LoVo (cell line): ENCODE results near the gene GPRC5B.

Source experiments
- DNase-seq: peaks from one replicate; pipeline ENCODE4 v3.0.0-alpha.2; 2016; ENCODE audit warnings: low spot score

GPRC5B gene

DNA sequence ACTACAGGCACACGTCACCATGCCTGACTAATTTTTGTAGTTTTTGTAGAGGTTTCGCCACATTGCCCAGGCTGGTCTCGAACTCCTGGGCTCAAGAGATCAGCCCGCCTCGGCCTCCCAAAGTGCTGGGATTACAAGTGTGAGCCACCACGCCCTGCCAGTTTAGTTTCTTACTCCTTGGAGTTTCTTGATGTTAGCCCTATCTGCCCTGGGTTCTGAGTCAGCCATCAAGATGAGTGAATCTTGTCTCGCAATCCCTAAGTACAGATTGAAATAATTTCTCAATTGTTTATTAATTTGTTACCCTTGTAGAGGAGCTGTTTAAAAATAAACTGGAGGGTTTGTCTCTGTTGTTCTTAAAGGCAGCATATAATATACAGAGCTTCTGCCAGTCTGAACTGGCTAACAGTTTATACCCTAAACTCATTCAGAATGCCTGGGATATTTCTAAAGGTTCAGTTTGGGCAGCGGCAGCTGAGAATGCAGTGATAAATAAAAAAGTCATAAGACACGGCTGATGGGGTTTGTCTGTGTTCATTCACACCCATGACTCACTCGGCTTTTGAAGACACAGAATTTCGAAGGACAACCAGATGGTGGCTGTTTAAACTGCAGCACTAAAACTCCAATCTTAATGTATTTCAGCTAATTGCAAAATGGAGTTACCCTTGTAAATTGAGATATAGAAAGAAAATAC, 39.6 kb downstream of the GPRC5B start:
- DNase-seq: no peak

- DNase-seq: no peak
Measured at GRCh38 chr16:19843371-19843770, 41.3 kb downstream of the GPRC5B start.

DNA sequence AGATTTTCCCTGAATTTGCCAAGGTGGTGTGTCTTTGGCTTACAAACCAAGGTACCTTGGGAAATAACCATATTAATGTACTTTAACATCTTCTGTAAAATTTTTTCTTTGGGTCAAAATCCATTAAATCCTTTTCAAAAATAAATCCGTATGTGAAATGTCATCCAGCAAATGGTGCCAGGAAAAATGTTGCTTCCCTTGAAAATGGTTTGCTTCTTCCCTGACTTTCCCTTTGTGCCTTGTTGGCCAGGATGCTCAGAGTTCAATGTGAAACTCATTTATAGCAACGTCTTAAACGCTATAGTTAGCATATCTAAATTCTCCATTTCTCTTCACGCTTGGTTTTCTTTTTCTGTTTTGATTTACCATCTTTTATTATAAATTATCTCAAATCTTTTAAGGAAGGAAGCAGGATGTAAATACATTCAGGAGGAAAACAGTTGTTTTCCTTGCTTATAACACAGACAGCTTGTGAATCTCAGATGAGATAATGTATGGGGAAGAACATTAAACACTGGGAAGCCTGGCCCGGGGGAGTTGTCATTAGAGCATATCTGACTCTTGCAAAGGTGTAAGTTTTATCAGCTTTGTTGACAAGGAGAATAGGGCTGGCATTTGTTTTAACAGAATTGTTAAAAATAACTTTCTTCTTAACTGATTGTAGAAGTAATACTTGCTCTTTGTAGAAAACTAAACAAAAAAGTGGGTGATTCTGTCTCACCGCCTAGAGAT, 42.1 kb downstream of the GPRC5B start:
- DNase-seq: no peak

GRCh38 chr16:19841184-19841583, 43.5 kb downstream of the GPRC5B start:
- DNase-seq: no peak

GRCh38 chr16:19840524-19841110, 44.0 kb downstream of the GPRC5B start:
- no peak for DNase-seq

DNA sequence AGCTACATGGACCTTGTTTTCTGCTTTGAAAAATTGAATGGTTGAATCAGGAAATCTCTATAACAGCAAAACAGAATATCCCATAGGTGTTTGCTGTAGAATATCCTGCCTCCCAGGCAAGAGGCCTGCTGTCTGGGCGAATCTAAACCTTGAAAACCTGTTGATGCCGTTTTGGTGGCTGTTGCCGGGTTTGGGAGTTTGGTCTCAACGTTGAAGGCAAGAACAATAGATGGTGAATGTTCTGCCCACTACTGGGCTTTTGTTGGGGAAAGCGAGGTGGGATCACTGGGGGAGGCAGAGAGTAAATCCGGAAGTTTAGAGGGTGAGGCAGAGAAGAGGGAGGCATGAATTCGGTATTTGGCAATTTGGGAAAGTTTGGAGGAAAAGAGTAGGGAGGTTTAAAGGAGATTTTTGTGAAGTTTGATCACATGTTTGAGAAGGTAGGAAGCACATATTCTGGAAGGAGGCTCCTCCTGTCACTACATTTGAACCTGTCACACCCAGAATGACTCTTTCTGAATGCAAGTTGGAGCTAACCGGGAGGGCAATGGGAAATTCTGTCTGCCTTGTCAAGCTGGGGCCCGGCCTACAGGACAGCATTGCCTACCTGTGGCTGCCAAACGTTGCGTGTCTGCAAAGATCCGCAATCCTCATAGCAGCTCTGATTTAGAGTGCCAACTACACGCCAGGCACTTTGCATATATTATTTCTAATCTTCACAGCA, 46.5 kb downstream of the GPRC5B start:
- no peak for DNase-seq

- DNase-seq: no peak
Measured at GRCh38 chr16:19837331-19837980, 47.2 kb downstream of the GPRC5B start.

DNA sequence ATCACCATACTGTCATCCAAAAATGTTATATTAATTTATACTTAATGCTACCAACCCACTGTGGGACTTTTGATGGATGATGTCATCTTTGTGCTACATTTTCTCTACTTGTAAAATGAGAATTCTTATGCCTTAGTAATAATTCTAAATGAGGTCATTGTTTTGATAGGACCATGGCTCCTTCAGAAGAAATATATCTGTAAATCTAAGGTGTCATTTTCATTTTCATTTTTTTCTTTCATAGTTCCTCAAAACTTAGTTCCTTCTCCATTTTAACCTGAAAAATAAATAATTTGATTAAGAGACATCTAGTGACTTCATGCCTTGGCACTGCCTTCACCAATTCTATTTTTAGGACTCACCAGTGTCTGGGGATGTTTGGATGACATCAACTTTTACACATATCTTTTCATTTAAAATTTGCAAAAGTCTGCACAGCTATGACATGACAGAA, 48.7 kb downstream of the GPRC5B start:
- no peak for DNase-seq

GRCh38 chr16:19835196-19835595, 49.5 kb downstream of the GPRC5B start:
- DNase-seq: no peak

- no peak for DNase-seq
Measured at GRCh38 chr16:19833581-19833980, 51.1 kb downstream of the GPRC5B start.

GRCh38 chr16:19833176-19833575, 51.5 kb downstream of the GPRC5B start:
- DNase-seq: no peak

- no peak for DNase-seq
Measured at GRCh38 chr16:19831678-19832077, 53.0 kb downstream of the GPRC5B start.

DNA sequence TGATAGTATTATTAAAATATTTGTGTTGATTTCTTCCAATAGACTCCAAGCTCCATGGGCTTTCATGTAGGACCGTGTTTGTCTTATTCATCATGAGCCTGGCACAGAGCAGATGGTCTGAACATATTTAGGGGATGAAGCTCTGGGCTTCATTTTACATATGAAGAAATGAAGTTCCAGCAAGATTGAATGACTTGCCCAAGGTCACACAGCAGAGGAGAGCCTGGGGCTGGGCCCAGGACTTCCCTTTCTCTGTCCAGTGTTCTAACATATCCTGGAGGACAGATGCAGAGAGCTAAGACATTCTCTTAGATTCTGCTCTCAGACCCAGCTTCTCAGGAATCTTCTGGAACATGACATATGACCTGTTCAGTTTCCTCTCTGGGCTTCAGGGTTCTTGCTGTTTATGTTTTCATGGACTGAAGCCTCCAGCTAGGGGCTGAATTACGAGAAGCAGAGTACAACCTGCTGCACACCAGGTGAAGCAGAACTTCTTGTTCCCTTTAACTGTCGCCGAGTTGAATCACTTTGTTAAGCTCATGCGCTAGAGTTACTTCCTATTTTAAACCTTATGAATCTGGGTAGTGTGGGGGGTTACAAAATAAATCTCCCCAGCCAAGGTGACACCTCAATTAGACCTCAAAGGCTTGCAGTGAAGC, 53.6 kb downstream of the GPRC5B start:
- DNase-seq: no peak

DNA sequence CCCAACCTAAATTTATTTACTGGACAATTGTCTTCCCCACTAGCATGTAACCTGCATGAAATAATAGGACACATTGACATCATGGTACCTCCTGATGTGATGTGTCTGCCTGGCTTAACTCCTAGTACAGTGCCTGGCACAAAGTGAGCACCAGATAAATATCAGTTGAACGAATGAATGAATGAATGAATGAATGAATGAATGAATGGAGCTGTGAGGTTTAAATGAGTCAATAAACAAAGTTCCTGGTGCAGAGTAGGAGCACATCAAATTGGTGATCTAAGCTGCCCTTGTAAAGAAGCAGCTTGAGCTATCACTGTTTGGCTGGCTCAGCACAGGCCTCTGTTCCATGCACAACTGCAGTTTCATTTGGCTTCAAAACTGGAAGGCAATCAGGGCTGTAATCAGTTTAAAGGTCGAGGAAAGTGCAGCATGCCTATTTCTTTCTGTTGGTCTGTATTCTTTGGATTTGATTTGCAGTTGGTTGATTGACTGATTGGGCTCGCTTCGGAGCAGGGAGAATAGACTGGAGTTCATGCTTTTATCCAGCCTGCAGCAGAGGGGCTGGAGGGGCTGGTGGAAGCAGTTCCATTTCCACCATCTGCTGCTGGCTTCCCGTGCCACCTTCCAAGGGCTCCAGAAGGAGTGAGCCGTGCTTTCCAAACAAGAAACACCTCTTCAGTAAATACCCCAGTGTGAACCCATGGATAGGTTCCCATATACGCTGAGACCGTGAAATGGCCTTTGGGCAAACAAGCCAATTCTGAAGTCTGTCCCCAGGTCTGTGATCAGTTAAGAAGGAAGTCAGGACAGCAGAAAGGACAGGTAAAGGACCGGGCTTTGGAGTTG, 54.6 kb downstream of the GPRC5B start:
- DNase-seq: no peak

DNA sequence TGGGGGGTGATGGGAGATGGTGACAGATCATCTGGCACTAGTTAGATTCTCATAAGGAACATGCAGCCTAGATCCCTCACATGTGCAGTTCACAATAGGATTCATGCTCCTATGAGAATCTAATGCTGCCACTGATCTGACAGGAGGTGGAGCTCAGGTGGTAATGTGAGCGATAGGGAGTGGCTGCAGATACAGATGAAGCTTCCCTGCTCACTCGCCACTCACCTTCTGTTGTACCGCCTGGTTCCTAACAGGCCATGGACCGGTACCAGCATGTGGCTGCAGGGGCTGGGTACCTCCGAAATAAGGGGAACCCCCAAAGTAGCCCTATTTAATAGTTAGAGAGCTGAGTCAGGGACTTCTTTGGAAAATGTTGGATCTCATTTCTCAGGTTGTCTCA, 60.4 kb downstream of the GPRC5B start:
- no peak for DNase-seq

- DNase-seq: no peak
Measured at GRCh38 chr16:19823322-19823721, 61.3 kb downstream of the GPRC5B start.

DNA sequence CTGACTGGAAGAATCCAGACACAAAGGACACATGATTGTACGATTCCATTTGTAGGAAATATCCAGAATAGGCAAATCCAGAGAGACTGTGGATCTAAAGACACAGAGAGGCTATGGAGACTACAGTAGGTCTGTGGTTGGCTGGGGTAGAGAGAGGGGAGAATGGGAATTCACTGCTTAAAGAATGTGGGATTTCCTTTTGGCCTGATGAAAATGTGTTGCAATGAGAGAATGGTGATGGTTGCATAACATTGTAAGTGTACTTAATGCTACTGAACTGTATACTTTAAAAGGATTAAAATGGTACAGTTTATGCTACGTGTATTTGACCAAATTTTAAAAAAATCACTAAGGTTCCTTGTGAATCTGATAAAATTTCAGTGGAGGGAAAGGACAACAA, 62.1 kb downstream of the GPRC5B start:
- no peak for DNase-seq

GRCh38 chr16:19817875-19818274, 66.8 kb downstream of the GPRC5B start:
- DNase-seq: no peak

DNA sequence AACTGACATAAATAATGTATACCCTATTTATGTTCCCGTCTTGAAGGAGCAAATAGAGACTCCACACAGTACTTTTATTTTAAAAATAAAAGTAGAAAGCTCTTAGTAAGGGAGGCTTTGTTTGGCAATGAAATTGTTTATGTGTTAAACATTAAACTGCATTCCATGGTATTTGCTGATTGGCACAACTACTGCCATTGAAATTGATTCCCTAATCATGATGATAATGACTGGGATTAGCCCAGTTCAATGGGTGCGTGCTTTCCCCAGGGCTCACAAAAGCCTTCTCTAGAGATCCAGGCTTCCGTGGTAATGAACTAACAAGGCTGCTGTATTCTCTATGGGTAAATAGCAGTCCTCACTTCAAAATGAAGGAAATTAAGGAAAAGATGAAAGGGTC, 67.5 kb downstream of the GPRC5B start:
- no peak for DNase-seq

DNA sequence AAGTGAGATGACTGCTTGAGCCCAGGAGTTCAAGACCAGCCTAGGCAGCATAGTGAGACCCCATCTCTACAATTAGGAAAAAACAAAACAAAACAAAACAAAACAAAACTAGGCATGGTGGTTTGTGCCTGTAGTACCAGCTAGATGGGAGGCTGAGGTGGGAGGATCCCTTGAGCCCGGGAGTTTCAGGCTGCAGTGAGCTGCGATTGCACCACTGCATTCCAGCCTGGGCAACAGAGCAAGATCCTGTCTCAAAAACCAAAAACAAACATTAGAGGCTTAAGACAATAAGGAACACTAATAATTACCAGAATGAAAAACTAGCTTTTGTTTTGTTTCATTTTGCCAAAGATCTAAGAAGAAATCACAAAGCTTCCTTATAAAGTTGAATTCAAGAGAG, 69.2 kb downstream of the GPRC5B start:
- DNase-seq: no peak

GRCh38 chr16:19812986-19813385, 71.7 kb downstream of the GPRC5B start:
- no peak for DNase-seq
